SIG-M5 (cell line): Measurements from ENCODE around the gene RASA3.
"Not testable (repeated sequence)": the region's sequence is repeated elsewhere in the genome, so short reads cannot be mapped to it uniquely, and the experiment has no call there.

Source experiments
- DNase-seq: peaks from one replicate; lab custom pipeline; 2025; lab: John Stamatoyannopoulos, UW

The RASA3 gene

DNA sequence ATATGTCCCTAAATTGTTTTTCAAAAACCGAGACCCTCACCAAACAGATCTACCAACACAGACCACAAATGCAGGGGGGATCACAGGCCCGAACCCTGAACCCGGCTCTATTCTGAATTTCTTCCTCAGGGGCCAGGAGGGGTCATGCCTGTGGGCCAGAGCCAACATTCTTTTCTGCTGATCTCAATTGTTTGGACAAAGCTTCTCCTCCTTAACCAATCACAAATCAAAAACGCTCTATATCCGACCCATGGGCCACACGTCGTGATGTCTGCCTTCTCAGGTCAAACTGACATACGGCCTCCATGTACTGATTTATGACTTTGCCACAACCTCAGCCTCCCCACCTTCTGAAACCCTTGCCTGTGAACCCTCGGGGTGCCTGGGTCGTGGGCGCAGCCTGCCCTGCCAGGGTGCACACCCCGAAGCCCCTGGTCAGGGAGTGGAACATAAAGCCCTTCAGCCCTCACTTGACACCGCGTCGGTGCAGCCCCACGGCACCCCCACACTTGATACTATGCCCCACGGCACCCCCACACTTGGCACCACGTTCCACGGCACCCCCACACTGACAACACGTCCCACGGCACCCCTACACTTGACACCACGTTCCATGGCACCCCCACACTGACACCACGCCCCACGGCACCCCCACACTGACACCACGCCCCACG, 100.2 kb downstream of the RASA3 start:
- no peak for DNase-seq

DNA sequence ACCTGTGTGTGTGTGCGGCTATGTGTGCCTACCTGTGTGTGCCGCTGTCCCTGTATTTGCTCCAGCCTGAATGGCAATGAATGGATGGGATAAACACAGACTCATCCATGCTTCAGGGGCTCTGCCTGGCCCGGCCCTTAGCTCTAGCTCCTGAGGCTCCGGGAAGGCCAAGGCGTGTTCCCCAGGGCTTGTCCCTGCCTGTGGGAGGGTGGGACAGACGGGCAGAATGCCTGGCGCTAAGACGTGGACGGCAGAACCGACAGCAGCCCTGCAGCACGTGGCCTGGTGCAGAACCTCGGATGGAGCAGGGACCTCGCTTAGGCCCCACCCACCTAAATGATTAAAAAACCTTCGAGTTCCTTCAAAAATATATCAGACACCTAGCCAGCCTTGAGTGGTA, 100.8 kb downstream of the RASA3 start:
- DNase-seq: no peak

DNA sequence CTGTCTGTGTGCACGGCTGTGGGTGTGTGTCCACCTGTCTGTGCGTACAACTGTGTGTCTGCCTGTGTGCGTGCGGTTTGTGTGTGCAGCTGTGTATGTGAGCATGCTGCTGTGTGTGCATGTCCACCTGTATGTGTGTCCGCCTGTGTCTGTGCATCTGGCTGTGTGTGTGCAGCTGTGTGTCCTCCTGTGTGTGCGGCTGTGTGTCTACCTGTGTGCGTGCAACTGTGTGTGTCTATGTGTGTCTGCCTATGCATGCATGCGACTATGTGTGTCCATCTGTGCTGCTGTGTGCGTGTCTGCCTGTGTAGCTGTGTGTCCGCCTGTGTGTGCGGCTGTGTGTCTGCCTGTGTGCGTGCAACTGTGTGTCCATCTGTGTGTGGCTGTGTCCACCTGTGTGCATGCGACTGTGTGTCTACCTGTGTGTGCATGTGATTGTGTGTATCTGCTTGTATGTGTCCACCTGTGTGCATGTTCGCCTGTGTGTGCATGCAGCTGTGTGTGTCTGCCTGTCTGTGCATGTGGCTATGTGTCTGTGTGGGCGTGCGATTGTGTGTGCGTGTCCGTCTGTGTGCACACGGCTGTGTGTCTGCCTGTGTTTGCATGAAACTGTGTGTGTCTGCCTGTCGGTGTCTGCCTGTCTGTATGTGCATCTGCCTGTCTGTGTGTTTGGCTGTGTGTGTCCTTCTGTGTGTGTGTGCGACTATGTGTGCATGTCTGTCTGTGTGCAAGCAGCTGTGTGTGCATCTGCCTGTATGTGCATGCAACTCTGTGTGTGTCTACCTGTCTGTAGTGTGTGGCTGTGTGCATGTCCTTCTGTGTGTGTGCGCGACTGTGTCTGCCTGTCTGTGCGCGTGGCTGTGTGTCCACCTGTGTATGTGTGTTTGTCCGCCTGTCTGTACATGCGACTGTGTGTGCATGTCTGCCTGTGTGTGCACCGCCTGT, 101.5 kb downstream of the RASA3 start:
- no peak for DNase-seq

DNA sequence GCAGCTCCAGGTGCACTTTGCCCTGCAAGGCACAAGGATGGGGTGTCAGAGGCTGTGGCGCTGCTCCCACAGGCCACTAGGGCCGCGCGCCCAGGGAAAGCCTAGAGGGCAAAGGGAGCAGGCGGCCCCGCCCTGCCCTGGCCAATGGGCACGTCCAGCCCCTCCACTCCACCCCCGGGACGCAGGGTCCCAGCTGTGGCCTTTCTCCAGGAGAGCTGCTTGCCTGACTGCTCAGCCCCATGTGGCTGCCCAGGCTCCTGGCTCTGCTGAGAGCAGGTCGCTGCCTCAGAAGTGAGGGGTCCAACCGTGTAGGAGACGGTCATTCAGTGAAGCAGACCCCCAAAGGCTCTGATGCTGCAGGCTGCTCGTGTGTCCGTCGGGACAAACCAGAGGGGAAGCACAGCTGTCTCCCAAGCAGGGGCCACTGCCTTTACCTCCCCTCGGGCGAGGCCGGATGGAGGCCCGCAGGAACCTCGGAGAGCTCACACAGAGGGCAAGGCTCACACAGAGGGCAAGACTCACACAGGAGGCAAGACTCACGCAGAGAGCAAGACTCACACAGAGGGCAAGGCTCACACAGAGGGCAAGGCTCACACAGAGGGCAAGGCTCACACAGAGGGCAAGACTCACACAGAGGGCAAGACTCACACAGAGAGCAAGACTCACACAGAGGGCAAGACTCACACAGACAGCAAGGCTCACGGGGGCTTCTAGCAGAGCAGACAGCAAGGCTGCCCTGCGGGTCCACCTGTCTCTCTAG, 102.4 kb downstream of the RASA3 start:
- no peak for DNase-seq

DNA sequence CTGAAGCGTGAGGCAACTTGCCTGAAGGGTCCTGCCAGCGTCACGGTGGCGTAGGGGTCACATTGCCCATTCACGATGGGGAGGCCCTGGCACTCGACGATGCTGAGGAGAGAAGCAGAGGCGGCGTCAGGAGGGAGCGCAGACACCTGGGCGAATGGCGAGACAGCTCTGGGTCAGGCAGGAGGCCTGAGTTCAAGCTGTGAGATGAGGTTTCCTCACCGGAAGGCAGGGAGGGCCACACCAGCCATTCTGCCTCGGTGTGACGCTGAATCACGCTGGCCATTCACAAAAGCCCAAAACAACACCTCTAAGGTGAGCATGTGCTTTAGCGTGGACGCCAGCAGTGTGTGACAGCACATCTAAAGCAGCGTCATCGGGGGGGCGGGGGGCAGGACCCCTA, 104.6 kb downstream of the RASA3 start:
- no peak for DNase-seq

DNA sequence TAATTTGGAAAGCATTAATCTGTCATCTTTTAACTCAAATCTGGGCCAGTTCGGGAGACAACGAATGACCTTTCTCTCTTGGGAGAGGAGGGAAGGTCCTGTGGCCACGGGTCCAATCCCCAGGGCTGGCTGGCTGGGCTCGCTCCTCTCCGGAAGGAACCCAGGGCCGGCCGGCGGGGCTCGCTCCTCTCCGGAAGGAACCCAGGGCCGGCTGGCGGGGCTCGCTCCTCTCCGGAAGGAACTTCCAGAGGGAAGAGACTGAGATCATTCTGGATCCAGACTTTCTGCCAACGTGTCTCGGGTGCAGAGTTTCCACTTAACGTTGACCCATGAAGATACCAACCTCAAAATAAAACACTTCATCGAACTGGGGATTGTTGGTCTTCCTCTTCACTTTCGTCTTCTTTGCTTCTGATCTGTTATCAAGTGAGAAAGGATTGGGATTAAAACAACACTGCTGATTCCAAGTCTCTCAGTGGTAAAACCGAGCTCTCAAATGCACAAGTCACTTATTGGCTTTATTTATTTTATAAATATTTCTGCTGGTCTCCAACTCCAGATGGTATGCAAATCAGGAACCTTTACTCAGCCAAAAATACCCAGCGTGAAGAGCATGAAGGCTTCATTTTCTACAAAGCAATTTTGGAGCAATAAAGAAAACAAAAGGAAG, 105.2 kb downstream of the RASA3 start:
- DNase-seq: no peak

DNA sequence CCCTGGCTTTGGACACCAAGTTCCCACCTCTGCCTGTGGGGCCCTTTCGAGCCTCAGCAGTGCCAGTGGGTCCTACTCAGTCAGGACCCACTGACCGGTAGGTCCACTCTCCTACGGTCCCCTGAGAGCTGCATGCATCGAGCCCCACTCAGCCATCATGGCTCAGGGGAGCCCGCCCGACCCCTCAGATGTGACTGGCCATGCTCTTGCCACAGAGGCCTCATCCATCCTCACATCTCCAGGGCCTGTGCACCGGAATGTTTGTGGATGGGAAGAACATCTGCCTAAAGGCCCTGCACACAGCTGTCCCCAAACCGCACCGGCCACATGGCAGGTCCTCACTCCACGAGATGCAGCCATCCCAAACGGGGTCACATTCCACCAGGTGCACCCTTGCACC, 105.9 kb downstream of the RASA3 start:
- no peak for DNase-seq

DNA sequence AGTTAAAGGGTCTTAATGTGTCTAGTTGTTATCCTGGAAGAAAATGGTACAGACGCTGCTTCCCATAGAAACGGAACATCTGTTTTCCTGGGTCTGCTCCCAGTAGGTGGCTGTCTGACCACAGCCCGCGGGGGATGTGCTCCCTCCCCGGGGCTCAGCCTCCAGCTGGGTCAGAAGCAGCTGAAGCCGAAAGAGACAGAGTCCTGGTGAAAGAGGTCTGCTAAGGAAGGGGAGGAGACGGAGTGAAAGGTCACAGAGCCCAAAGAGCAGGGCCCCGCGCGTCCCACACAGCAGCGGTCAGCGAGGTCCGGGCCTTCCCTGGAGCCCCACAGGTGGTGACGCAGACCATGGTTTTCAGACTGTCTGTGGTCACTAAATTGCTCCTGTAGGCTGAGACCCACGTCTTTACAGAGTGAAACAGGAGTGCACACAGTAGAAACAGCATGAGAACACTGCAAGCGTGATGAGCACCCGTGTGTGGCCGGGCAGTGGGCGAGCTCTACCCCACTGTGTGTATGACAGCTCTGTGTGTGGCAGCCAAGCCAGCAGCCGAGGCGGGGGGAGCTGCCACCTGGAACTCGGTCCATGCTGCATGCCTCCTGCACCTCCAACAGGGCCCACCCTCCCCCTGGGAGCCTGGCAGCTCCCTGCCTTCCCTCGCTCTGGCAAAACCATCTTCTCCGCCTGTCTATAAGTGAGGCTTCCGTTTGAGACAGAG, 106.5 kb downstream of the RASA3 start:
- DNase-seq: no peak

DNA sequence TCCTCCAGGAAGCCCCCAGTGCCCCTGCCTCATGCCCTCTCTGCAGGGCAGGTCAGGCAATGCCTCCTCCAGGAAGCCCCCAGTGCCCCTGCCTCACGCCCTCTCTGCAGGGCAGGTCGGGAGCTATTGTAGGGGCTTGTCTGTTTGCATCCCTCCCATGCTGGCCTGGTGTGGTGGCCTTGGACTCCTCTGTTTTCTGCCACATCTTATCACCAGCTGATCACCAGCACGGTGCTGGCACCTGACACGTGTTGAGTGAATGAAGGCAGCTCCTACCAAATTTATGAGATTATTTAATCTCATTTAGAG, 107.1 kb downstream of the RASA3 start:
- DNase-seq: no peak

DNA sequence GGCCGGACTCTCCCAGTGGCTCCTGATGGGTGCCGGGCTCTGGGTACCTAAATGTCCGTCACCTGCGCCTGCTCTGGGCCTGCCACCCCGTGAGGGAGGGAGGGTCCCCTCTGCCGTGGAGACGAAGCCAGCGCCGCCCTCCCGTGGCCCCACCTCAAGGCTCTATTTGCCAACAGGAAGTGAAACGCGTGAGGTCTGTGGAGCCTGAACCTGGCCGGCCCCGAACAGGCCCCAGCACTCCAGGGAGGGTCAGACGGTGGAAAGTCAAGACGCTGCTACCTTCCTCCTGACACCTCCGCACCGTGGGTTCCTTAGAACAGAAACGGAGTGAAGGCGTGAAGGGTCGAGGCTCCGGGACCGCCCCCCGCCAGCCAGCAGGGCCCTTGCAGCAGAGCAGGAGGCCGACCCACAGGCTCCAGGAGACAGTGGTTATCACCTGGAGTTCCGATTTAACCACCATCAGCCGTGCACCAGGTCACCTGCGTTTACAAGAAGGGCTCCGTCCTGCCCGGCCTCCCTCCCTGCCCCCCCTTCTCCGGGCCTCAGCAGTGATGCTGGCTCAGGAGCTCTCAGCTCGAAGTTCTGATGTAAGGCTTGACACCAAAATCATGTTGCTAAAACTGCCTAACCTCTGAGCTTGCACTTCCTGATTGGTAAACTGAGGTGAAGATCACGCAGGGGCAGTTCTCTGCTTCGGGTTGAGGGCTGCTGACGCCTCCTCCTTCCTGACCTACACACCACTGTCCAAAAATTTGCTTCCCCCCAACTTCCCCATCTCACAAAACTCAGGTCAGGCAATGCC, 107.6 kb downstream of the RASA3 start:
- no peak for DNase-seq

DNA sequence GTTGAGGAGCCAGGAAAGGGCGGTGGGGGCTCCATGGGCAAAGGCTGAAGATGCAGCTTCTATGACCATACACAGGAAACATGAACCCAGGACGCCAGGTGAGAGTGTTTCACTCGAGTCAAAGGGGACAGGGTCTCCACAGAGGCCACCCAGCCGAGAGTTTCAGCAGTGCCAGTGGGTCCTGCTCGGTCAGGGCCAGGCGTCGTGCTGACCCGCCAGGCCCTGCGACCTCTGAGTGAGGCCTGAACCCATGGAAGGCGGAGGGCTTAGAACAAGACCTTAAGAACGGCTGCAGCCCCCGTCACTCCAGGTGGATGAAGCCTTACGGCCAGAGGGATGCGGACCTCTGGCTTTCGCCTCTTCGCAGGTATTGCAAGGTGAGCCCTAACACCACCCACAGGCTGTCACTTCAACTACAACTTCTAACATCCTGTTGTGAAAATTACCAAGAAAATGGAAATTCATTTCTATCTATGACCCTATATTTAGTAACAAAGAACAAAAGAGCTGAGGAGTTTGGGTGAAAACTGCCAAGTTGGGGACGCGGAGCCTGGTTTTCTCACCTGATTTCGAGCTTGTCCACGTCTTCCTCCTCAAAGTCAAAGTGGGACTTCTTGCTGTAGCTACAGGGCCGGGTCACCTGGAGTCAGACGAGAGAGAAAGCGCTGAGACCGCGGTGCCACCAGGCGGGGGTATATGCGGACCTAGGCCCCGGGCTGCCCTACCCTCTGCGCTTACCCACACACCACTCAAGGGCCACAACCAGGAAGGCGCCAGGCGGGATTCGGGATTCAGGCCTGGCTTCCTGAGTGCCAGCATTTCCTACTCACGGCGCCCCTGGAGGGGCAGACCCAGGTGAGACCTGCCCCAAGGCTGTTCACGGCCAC, 108.5 kb downstream of the RASA3 start:
- DNase-seq: no peak

DNA sequence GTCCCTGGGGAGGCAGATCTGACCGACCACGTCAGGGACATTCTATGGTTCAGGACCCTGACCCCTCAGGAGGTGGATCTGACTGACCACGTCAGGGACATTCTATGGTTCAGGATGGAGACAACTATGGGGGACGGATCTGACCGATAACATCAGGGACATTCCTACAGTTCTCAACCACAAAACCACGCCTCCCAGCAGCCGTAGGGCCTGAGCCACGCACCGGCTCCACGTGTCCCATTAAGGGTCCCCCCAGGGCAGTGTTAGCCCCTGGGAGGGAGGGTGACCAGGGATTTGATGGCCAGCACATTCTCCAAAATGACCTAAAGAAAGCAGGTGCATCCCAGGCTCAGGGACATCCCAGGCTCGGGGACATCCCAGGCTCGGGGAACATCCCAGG, 109.5 kb downstream of the RASA3 start:
- no peak for DNase-seq

DNA sequence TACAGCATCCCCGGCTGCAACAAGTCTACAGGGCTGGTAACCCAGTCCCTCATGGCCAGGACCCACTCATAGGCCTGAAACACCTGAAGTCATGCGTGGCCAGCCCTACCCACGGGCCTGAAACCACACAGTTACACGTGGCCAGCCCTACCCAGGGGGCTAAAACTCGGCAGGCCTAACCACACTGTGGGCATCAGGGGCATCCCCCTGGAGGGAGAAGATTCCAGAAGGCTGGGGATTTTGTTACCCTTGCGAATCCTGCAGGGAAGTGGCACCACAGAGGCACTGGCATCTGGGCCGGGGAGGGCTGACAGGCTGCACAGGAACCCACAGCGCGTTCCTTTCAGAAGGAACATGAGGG, 110.1 kb downstream of the RASA3 start:
- DNase-seq: no peak

DNA sequence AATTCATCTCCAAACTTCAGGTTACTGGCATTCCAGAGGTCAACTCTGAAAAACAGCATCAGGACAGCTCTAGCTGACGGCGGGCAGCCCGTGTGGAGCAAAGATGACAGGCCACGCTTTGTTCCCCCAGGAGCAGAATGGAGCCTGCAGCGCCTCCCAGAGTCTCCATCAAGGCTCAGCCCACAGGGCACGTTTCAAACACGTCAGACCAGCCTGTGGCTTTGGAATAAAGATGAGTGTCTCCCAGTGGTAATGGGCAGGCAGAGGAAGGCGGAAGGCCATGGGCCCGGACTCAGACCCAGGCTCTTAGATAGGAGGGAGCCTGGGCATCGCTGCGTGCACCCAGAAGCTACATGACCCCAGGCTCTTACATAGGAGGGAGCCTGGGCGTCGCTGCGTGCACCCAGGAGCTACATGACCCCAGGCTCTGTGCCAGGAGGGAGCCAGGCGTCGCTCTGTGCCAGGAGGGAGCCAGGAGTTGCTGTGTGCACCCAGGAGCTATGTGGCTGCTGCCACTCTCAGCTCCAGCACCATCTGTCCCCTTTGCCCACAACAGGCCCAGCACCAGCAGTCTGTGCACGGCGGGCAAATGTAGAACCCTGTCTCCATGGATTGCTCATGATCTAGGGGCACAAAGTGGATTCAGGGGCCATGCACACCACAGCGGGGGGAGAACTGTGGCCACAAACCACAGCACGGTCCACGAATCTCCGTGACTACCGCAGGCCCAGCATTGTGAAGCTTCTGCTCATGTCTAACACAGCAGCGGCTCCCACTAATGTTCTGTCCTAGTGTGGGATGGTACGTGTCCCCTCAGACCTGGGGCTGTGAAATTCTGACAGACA, 110.7 kb downstream of the RASA3 start:
- no peak for DNase-seq

DNA sequence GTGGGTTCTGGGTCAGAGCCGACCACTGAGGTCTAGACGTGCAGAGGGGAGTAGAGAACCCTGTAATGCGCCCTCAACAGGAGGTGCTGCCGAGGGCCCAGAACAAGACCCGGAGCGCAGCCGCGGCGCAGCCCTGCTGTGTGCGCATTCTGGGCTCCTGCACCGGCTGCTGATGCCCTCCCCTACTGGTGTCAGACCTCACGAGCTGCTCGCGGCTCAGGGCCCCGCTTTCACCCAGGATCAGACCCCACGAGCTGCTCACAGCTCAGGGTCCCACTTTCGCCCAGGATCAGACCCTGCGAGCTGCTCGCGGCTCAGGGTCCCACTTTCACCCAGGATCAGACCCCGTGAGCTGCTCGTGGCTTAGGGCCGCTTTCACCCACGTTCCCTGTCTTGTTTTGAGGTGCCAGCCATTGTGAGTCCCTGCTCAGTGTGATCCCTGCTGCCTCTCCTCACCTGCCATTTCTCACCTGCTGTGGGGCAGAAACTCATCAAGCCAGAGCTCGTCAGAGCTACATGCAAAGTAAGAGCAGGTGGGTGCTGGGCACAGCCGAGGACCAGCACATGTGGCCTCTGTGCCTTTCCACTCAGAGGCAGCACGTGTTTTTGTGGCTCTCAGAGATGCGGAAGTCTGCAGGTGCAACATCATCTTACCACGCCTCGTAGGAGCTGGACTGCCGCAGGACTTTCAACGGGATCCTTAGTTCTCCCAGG, 111.5 kb downstream of the RASA3 start:
- DNase-seq: no peak

DNA sequence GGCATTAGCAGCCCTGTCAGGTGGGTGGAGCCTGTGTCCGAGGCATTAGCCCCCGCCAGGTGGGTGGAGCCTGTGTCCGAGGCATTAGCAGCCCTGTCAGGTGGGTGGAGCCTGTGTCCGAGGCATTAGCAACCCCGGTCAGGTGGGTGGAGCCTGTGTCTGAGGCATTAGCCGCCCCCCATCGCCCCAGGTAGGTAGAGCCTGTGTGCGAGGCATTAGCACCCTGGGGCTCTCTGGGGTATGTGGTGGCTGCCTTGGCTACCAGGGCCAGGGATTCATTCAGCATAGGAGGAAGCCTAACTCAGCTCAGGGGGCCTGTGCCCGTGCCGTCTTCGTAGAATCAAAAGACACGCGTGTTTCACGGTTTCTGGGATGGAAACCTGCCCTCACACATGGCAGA, 112.3 kb downstream of the RASA3 start:
- DNase-seq: not testable (repeated sequence)

DNA sequence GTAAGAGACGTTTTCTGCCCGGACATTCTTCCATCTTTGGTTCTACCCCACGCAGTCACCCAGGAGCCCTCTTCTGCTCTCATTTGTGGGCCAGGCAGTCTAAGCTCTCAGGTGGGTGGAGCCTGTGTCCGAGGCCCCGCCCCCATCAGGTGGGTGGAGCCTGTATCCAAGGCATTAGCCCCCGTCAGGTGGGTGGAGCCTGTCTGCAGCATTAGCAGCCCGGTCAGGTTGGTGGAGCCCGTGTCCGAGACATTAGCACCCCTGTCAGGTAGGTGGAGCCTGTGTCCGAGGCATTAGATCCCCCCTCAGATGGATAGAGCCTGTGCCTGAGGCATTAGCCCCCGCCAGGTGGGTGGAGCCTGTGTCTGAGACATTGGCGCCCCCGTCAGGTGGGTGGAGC, 113.1 kb downstream of the RASA3 start:
- DNase-seq: no peak

DNA sequence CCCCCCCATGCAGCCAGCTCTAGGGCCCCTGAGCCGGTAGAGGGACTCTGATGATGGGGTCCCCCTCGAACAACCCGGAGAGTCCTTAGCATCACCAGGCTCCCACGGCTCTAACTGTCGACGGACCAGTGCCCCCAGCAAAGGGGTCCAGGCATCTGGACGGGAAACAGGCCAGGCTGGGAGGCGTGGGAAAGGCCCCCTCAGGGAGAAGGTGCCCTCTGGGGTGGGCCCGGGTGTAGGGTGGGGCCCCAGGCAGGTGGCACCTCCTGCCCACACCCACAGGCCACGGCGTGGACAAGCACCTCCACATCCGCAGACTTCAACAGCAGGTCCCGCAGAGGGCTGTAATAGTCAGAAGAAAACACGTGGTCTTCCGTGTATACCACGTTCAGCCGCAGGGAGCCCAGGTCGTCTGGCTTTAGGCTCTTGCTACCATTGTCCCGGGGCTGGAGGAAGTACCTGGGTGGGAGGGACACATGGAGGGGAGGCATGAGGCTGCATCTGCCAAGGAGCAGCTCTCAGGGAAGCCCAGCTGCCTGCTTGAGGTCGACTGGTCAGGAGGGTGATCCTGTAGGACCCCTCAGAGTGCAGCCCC, 113.9 kb downstream of the RASA3 start:
- DNase-seq: no peak
